Endothelial cell of umbilical vein (primary cell): ENCODE measurements around the gene AQP7. TPM values are rescaled to one million over a fixed set of nuclear protein-coding genes. Genes with fewer than 3 reads are reported as not detected.

Source experiments
- BruUV-seq: library from RNA; stranded (reverse); fragments of 400-500 nt; replicated peaks from 2 replicates; lab custom pipeline; 2021; lab: Mats Ljungman, UMichigan
- CTCF ChIA-PET: fragments of 300-600, 350-600 bp; sonication (Branson Sonifier 250); formaldehyde crosslinking; loops from one replicate; lab custom pipeline; 2021; ENCODE audit warnings: antibody characterized with exemption, inconsistent platforms; lab: Charles Lee
- POLR2A ChIA-PET: fragments of 300-600, 350-600 bp; sonication (Branson Sonifier 250); formaldehyde crosslinking; loops from one replicate; lab custom pipeline; 2021; ENCODE audit warnings: antibody characterized with exemption, inconsistent platforms; lab: Charles Lee
- DNase-seq: peaks from one replicate; pipeline ENCODE4 v3.0.0-alpha.2; 2011; ENCODE audit warnings: low read depth, low spot score
- FAIRE-seq: peaks from 2 replicates; lab custom pipeline; 2011; peaks lifted over from hg19 to GRCh38; lab: Jason Lieb, UNC
- H2AFZ ChIP-seq: 2 replicates; pipeline ENCODE4 v1.6.0; 2012; ENCODE audit warnings: low read depth, low read length, control low read depth, inconsistent platforms
- H3K27ac ChIP-seq: 2 replicates; pipeline ENCODE4 v1.5.1; 2011; ENCODE audit warnings: low read depth, mild to moderate bottlenecking, control low read depth, low read length, moderate library complexity; ENCODE audit not compliant: insufficient read depth
- H3K27me3 ChIP-seq, 2 experiments: 2 replicates each; pipeline versions ENCODE4 v1.6.0 to v1.6.1; 2011; ENCODE audit warnings: low read length in 2 of 2, mixed read lengths in 1 of 2; ENCODE audit not compliant: control insufficient read depth in 2 of 2, insufficient read depth in 2 of 2
- H3K36me3 ChIP-seq, 2 experiments: 2 replicates in 1 of 2; 3 replicates in 1 of 2; pipeline ENCODE4 v1.5.1; 2011; ENCODE audit warnings: low read length in 2 of 2, mild to moderate bottlenecking in 1 of 2, moderate library complexity in 1 of 2; ENCODE audit not compliant: control insufficient read depth in 2 of 2, insufficient read depth in 2 of 2; ENCODE audit errors: extremely low read depth in 1 of 2
- H3K4me1 ChIP-seq: 3 replicates; pipeline ENCODE4 v1.5.1; 2011; ENCODE audit warnings: mild to moderate bottlenecking, low read length; ENCODE audit not compliant: control insufficient read depth, insufficient read depth; ENCODE audit errors: extremely low read depth
- H3K4me2 ChIP-seq: 2 replicates; pipeline ENCODE4 v1.6.1; 2011; ENCODE audit warnings: low read length, control low read depth, mixed read lengths; ENCODE audit not compliant: insufficient read depth
- H3K4me3 ChIP-seq, 3 experiments: fragments of 200-600 bp in 1 of 3; sonication (generic), shearing (Covaris generic) in 1 of 3; replicated peaks in 1 of 3; 2 replicates each; pipeline ENCODE4 v1.5.1; 2011 to 2016; ENCODE audit warnings: control low read depth in 3 of 3, low read length in 3 of 3, mild to moderate bottlenecking in 2 of 3, inconsistent platforms in 1 of 3, low read depth in 1 of 3, moderate library complexity in 1 of 3; ENCODE audit not compliant: insufficient read depth in 1 of 3
- H3K79me2 ChIP-seq: 2 replicates; pipeline ENCODE4 v1.6.0; 2012; ENCODE audit warnings: low read length, inconsistent platforms; ENCODE audit not compliant: control insufficient read depth, insufficient read depth
- H3K9ac ChIP-seq: replicated peaks from 2 replicates; pipeline ENCODE3; 2011; ENCODE audit warnings: low read length, control low read depth; ENCODE audit not compliant: insufficient read depth; ENCODE audit errors: extremely low read depth
- H3K9me1 ChIP-seq: replicated peaks from 3 replicates; pipeline ENCODE4 v1.6.0; 2011; ENCODE audit warnings: mild to moderate bottlenecking, low read length; ENCODE audit not compliant: control insufficient read depth, insufficient read depth; ENCODE audit errors: extremely low read depth
- H3K9me3 ChIP-seq: replicated peaks from 2 replicates; pipeline ENCODE4 v1.5.1; 2012; ENCODE audit warnings: low read length, inconsistent platforms; ENCODE audit not compliant: control insufficient read depth, insufficient read depth
- H4K20me1 ChIP-seq: replicated peaks from 2 replicates; pipeline ENCODE3; 2011; ENCODE audit warnings: mild to moderate bottlenecking, low read length; ENCODE audit not compliant: control insufficient read depth, insufficient read depth; ENCODE audit errors: extremely low read depth
- CTCF ChIP-seq, 2 donors: IDR thresholded peaks; 1 replicate in 1 of 2; 2 replicates in 1 of 2; pipeline ENCODE4 v1.5.1; 2011; ENCODE audit warnings: low read length in 2 of 2, mild to moderate bottlenecking in 2 of 2, moderate library complexity in 2 of 2, control low read depth in 1 of 2, inconsistent platforms in 1 of 2, low read depth in 1 of 2; ENCODE audit not compliant: insufficient read depth in 1 of 2; ENCODE audit errors: extremely low read depth in 1 of 2
- EZH2 ChIP-seq: IDR thresholded peaks from 2 replicates; pipeline ENCODE4 v1.6.1; 2012; ENCODE audit warnings: borderline replicate concordance, low read depth, mild to moderate bottlenecking, moderate library complexity, low read length, inconsistent platforms; ENCODE audit not compliant: severe bottlenecking
- FOS ChIP-seq: IDR thresholded peaks from 2 replicates; pipeline ENCODE4 v1.6.1; 2011; ENCODE audit warnings: mild to moderate bottlenecking, low read length, moderate library complexity, borderline replicate concordance; ENCODE audit not compliant: insufficient read depth
- GATA2 ChIP-seq: IDR thresholded peaks from 2 replicates; pipeline ENCODE4 v1.7.0; 2011; ENCODE audit warnings: low read depth, mild to moderate bottlenecking, moderate library complexity, mixed read lengths, low read length; ENCODE audit not compliant: insufficient read length, insufficient read depth
- JUN ChIP-seq: IDR thresholded peaks from 2 replicates; pipeline ENCODE4 v1.6.1; 2011; ENCODE audit warnings: borderline replicate concordance, low read depth; ENCODE audit not compliant: insufficient read length, insufficient read depth
- MAX ChIP-seq: IDR thresholded peaks from 2 replicates; pipeline ENCODE4 v1.6.1; 2011; ENCODE audit not compliant: insufficient read depth, insufficient read length
- MYC ChIP-seq: IDR thresholded peaks from one replicate; pipeline ENCODE4 v1.6.1; 2011; ENCODE audit warnings: mild to moderate bottlenecking, low read depth, low read length
- POLR2A ChIP-seq: IDR thresholded peaks from 2 replicates; pipeline ENCODE4 v1.6.1; 2012; ENCODE audit warnings: low read depth, mild to moderate bottlenecking, control low read depth, low read length
- POLR2AphosphoS5 ChIP-seq: IDR thresholded peaks from 2 replicates; pipeline ENCODE4 v1.6.1; 2012; ENCODE audit warnings: low read depth, mild to moderate bottlenecking, control low read depth, low read length, moderate library complexity; ENCODE audit not compliant: insufficient read depth
- dilution Hi-C: fragments of 300-500 bp; cut with MboI; formaldehyde crosslinking; loops from one replicate; pipeline ENCODE4 v1.15.0; 2019; ENCODE audit warnings: low sequenced_read_pairs; ENCODE audit not compliant: extremely low pct_ligation_motif_present
- intact Hi-C: fragments of 100-400 bp; cut with micrococcal nuclease; formaldehyde crosslinking; loops from one replicate; pipeline ENCODE4 v1.10.0; 2022
- polyA plus RNA-seq, 4 experiments: library from polyadenylated mRNA; depleted of rRNA in 3 of 4; stranded (reverse) in 3 of 4; unstranded in 1 of 4; fragments of >200 nt; gene quantifications; 2 replicates each; pipeline versions ENCODE4 v1.2.1 to v1.2.3, GENCODE V29; 2011 to 2012; ENCODE audit warnings: missing spikeins in 1 of 4
- total RNA-seq: library from RNA; stranded (reverse); gene quantifications from 2 replicates; pipeline ENCODE4 v1.2.3, GENCODE V29; 2021

Gene AQP7
- total and polyA plus RNA-seq, 2 donors (not counting 3 experiments of a cell fraction or from before 2014, with no cell fraction given) = 3.7 TPM; not detected in 1

GRCh38 chr9:33414268-33414667 is 11.9 kb upstream of the AQP7 start:
- dilution Hi-C loops = no loop called here
- FAIRE-seq = no peak
- H3K9me3 ChIP-seq = no peaks in the 10 kb centered on the region
- H3K4me2 ChIP-seq = no peak overlapping the region
- H4K20me1 ChIP-seq = no peaks in the 10 kb centered on the region
- ChIA-PET POLR2A (interaction anchor here (0.8 kb wide), 1 partner anchor 59 kb away, joined by 3 read pairs; the partner anchor contains the start of gene NOL6), CTCF (interaction anchor here (0.9 to 9.3 kb wide), 10 partner anchors 10 to 129 kb away, joined by 3 to 164 read pairs (median 11); partner anchors contain the start of genes AQP3 and AQP7)
- no peak overlapping the region for H3K4me3 ChIP-seq
- no peaks in the 10 kb centered on the region for H3K9me1 ChIP-seq
- H3K27ac ChIP-seq = no peak overlapping the region
- no peaks in the 10 kb centered on the region for H3K36me3 ChIP-seq
- no peaks in the 10 kb centered on the region for H3K27me3 ChIP-seq
- no peak for TF ChIP-seq MYC
- no peak for TF ChIP-seq JUN
- TF ChIP-seq EZH2 = no peak
- TF ChIP-seq FOS = no peak
- no peak for TF ChIP-seq POLR2A
- no peak for TF ChIP-seq POLR2AphosphoS5
- TF ChIP-seq GATA2 = no peak
- TF ChIP-seq CTCF (IDR thresholded peaks at IDR 0.05; ENCODE audit: extremely low read depth in 1 of 2, insufficient read depth in 1 of 2, low read depth in 1 of 2, low read length in 2 of 2) = no peak
- TF ChIP-seq MAX = no peak
- no peak overlapping the region for H3K9ac ChIP-seq
- no peak overlapping the region for H2AFZ ChIP-seq
- DNase-seq = no peak
- no peaks in the 10 kb centered on the region for H3K79me2 ChIP-seq
- intact Hi-C loops = no loop called here
- H3K4me1 ChIP-seq = no peaks in the 10 kb centered on the region
- BruUV-seq = no TSS peak
